ENCODE results near the gene TTC8.

The TTC8 gene

DNA sequence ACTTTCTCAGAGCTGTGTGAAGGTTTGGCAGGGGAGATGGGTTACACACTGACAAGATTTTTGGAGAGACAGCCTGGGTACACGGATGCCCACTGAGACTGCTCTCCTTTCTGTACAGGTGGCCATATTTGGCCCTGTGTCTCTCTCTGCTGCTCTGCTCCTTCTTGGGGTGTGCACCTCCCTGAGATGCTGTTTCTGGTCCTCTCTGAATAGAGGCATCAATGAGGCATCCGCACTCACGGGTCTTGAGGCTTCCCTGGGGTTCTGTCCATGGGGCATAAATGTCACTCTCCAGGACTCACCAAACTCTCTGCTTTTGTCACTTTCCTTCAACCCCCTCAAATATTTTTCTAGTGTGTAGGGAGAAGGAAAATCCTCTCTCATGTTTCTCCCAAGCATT is 77.5 kb downstream of the TTC8 start:
- Histone ChIP-seq H3K4me3 (ENCODE audit: low read depth, low read length) (no peak overlapping the region), H3K9me3 (ENCODE audit: control insufficient read depth, insufficient read depth, low read depth, low read length) (no peaks in the 10 kb centered on the region; the same call in 1 of the 2 replicates), H3K36me3 (ENCODE audit: control insufficient read depth in 2 of 2, insufficient read depth in 1 of 2, low read length in 2 of 2) (no peaks in the 10 kb centered on the region), H3K27ac (ENCODE audit: extremely low read depth, low read depth, low read length) (no peak overlapping the region), H3K4me1 (ENCODE audit: control insufficient read depth, insufficient read depth, low read length) (no peaks in the 10 kb centered on the region)
- TF ChIP-seq AEBP2 (tag by site-specific recombination; IDR thresholded peaks at IDR 0.05; ENCODE audit: borderline replicate concordance) (no peak), ZNF777 (tag by site-specific recombination; IDR thresholded peaks at IDR 0.05; ENCODE audit: borderline replicate concordance) (no peak), WT1 (tag by site-specific recombination; IDR thresholded peaks at IDR 0.05) (no peak), PATZ1 (tag by site-specific recombination; IDR thresholded peaks at IDR 0.05) (no peak), ZNF157 (tag by site-specific recombination; IDR thresholded peaks at IDR 0.05) (no peak), ZNF398 (tag by site-specific recombination; IDR thresholded peaks at IDR 0.05) (no peak), RBAK (tag by site-specific recombination; IDR thresholded peaks at IDR 0.05) (no peak), ZBTB1 (tag by site-specific recombination; IDR thresholded peaks at IDR 0.05) (no peak), ZNF585B (tag by site-specific recombination; IDR thresholded peaks at IDR 0.05) (no peak), ZNF394 (tag by site-specific recombination; IDR thresholded peaks at IDR 0.05; ENCODE audit: borderline replicate concordance) (no peak), SCRT1 (tag by site-specific recombination; IDR thresholded peaks at IDR 0.05; ENCODE audit: borderline replicate concordance) (no peak), KLF16 (tag by site-specific recombination; IDR thresholded peaks at IDR 0.05) (no peak), ZNF843 (tag by site-specific recombination; IDR thresholded peaks at IDR 0.05) (no peak), KLF1 (tag by site-specific recombination; IDR thresholded peaks at IDR 0.05) (no peak)
- POLR2A ChIA-PET: no interaction called here
- CTCF ChIA-PET: no interaction called here

GRCh38 chr14:88902850-88903249 is 78.4 kb downstream of the TTC8 start:
- H3K27ac ChIP-seq (ENCODE audit: extremely low read depth, low read depth, low read length): no peak overlapping the region
- no peaks in the 10 kb centered on the region for H3K4me1 ChIP-seq (ENCODE audit: control insufficient read depth, insufficient read depth, low read length)
- H3K36me3 ChIP-seq (ENCODE audit: control insufficient read depth in 2 of 2, insufficient read depth in 1 of 2, low read length in 2 of 2): no peaks in the 10 kb centered on the region
- ChIA-PET POLR2A (no interaction called here), CTCF (no interaction called here)
- no peaks in the 10 kb centered on the region; the same call in 1 of the 2 replicates for H3K9me3 ChIP-seq (ENCODE audit: control insufficient read depth, insufficient read depth, low read depth, low read length)
- H3K4me3 ChIP-seq (ENCODE audit: low read depth, low read length): no peak overlapping the region
- TF ChIP-seq TCF7L2 (IDR thresholded peaks at IDR 0.05; ENCODE audit: borderline replicate concordance, low read depth, low read length): no peak
- TF ChIP-seq ZNF366 (tag by site-specific recombination; conservative IDR thresholded peaks at IDR 0.05): no peak
- TF ChIP-seq ZNF792 (tag by site-specific recombination; IDR thresholded peaks at IDR 0.05): no peak
- TF ChIP-seq ZNF133 (tag by site-specific recombination; IDR thresholded peaks at IDR 0.05): no peak
- TF ChIP-seq ZNF513 (tag by site-specific recombination; IDR thresholded peaks at IDR 0.05): no peak
- peak; percentile 98 for TF ChIP-seq ZFHX2 (tag by site-specific recombination; conservative IDR thresholded peaks at IDR 0.05)
- no peak for TF ChIP-seq KLF9 (tag by site-specific recombination; IDR thresholded peaks at IDR 0.05; ENCODE audit: low read depth)
- TF ChIP-seq, protein P1, sequence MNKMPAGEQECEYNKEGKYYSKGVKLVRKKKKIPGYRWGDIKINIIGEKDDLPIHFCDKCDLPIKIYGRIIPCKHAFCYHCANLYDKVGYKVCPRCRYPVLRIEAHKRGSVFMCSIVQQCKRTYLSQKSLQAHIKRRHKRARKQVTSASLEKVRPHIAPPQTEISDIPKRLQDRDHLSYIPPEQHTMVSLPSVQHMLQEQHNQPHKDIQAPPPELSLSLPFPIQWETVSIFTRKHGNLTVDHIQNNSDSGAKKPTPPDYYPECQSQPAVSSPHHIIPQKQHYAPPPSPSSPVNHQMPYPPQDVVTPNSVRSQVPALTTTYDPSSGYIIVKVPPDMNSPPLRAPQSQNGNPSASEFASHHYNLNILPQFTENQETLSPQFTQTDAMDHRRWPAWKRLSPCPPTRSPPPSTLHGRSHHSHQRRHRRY (tag by site-specific recombination; IDR thresholded peaks at IDR 0.05): no peak
- TF ChIP-seq KLF1 (tag by site-specific recombination; IDR thresholded peaks at IDR 0.05): no peak
- TF ChIP-seq EGR2 (tag by site-specific recombination; IDR thresholded peaks at IDR 0.05; ENCODE audit: low read depth): peak; percentile 96
- TF ChIP-seq ZNF580 (tag by site-specific recombination; IDR thresholded peaks at IDR 0.05): no peak
- no peak for TF ChIP-seq BCL11B (tag by site-specific recombination; IDR thresholded peaks at IDR 0.05; ENCODE audit: low read depth)
- no peak for TF ChIP-seq ZNF48 (tag by site-specific recombination; IDR thresholded peaks at IDR 0.05)
- no peak for TF ChIP-seq ZNF596 (tag by site-specific recombination; IDR thresholded peaks at IDR 0.05)
- TF ChIP-seq ZNF521 (tag by site-specific recombination; IDR thresholded peaks at IDR 0.05): no peak
- TF ChIP-seq ZNF202 (tag by site-specific recombination; IDR thresholded peaks at IDR 0.05; ENCODE audit: borderline replicate concordance): no peak

Data from HEK293 (cell line).